ENCODE results near the gene SDC3.

DNA sequence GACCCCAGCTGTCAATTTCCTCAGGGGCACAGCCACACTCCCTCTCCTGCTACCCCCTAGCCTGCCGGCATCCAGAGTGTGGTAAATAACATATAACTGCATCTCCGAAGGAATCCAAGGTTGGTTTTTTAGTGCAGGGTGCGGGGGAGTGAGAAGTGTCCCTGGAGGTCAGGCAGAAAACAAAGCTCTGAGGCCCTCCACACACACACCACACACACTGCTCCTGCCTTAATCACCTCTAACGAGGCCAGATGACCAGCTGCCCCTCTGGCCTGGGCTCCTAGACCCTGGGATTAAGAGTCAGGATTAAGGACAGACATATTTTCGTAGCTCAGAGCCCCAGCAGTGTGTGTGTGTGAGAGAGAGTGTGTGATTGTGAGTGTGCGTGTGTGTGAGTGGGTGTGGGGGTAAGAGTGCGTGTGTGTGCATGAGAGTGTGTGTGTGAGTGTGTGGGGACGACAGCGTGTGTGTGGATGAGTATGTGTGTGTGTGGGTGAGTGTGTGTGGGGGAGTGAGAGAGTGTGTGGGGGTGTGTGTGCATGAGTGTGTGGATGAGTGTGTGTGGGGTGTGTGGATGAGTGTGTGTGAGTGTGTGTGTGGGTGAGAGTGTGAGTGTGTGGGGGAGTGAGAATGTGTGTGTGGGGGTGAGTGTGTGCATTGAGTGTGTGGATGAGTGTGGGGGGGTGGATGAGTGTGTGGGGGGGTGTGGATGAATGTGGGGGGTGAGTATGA lies 14.6 kb downstream of the SDC3 start:
- TF ChIP-seq, protein P1, sequence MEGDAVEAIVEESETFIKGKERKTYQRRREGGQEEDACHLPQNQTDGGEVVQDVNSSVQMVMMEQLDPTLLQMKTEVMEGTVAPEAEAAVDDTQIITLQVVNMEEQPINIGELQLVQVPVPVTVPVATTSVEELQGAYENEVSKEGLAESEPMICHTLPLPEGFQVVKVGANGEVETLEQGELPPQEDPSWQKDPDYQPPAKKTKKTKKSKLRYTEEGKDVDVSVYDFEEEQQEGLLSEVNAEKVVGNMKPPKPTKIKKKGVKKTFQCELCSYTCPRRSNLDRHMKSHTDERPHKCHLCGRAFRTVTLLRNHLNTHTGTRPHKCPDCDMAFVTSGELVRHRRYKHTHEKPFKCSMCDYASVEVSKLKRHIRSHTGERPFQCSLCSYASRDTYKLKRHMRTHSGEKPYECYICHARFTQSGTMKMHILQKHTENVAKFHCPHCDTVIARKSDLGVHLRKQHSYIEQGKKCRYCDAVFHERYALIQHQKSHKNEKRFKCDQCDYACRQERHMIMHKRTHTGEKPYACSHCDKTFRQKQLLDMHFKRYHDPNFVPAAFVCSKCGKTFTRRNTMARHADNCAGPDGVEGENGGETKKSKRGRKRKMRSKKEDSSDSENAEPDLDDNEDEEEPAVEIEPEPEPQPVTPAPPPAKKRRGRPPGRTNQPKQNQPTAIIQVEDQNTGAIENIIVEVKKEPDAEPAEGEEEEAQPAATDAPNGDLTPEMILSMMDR (IDR thresholded peaks at IDR 0.05), result no peak
- TF ChIP-seq EZH2 (IDR thresholded peaks at IDR 0.05), result no peak

All from neural progenitor cell (in vitro differentiated cells).